Type B pancreatic cell (in vitro differentiated cells): ENCODE results near the gene KIF27. TPM values are rescaled to one million over a fixed set of nuclear protein-coding genes. Genes with fewer than 3 reads are reported as not detected.
A peak's percentile ranks its signal among the peaks of the same experiment; 100 is the strongest.
"Not testable (repeated sequence)": the region's sequence is repeated elsewhere in the genome, so short reads cannot be mapped to it uniquely, and the experiment has no call there.

Source experiments
- DNase-seq: peaks from one replicate; pipeline ENCODE4 v3.0.0; 2021; ENCODE audit warnings: mixed read lengths; ENCODE audit not compliant: unreplicated experiment; ENCODE audit errors: extremely low spot score
- H3K27ac Mint-ChIP-seq: 2 replicates; pipeline ENCODE4 v1.8.0; 2021; ENCODE audit warnings: mild to moderate bottlenecking, mixed read lengths
- H3K27me3 Mint-ChIP-seq: 2 replicates; pipeline ENCODE4 v1.8.0; 2021; ENCODE audit warnings: mixed read lengths
- H3K36me3 Mint-ChIP-seq: 2 replicates; pipeline ENCODE4 v1.8.0; 2021; ENCODE audit warnings: mixed read lengths
- H3K4me1 Mint-ChIP-seq: one replicate; pipeline ENCODE4 v1.8.0; 2021; ENCODE audit warnings: mixed read lengths; ENCODE audit not compliant: unreplicated experiment
- H3K4me3 Mint-ChIP-seq: 2 replicates; pipeline ENCODE4 v1.8.0; 2021; ENCODE audit warnings: mild to moderate bottlenecking, mixed read lengths
- H3K9me3 Mint-ChIP-seq: 2 replicates; pipeline ENCODE4 v1.8.0; 2021; ENCODE audit warnings: mixed read lengths
- total RNA-seq: library from RNA; stranded (reverse); gene quantifications from 2 replicates; pipeline ENCODE4 v1.2.1, GENCODE V29; 2021; ENCODE audit warnings: low replicate concordance
- TF ChIP-seq, protein P1 (sequence below): fragments of 200-600 bp; sonication (generic); conservative IDR thresholded peaks from 2 replicates; pipeline ENCODE4 v1.5.0; 2021; ENCODE audit warnings: antibody characterized with exemption, mild to moderate bottlenecking

KIF27 gene
- total RNA-seq, 1 donor from 2014 or later = 13.3 TPM

DNA sequence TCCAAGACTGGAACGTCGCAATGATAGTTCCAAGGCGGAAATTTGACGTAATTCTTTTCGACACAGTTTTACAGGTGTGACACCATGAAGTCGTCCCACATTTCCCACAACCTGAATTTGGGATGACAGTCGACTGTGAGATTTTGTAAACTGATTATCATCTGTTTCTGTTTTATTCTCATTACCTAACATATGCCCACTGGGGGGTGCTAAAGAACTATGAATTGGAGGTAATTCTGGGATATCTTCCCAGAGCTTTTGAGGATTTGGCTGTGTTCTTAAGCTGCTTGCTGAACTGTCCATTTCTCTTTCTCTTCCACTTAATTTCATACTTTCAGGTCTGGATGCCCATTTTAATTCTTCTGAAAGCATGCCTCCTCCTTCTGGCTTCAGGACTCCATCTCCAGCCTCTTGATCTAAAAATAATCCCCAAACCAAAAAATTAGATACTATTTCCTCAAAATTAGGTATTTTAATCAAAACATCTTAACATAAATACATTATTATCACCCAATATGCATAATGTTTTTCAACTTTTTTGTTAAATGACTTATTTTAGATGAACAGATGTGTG is 84.1 kb downstream of the KIF27 start:
- H3K4me1 Mint-ChIP-seq, H3K36me3 Mint-ChIP-seq, H3K9me3 Mint-ChIP-seq, DNase-seq, H3K4me3 Mint-ChIP-seq, H3K27ac Mint-ChIP-seq, H3K27me3 Mint-ChIP-seq: not testable (repeated sequence)
- TF ChIP-seq, protein P1, sequence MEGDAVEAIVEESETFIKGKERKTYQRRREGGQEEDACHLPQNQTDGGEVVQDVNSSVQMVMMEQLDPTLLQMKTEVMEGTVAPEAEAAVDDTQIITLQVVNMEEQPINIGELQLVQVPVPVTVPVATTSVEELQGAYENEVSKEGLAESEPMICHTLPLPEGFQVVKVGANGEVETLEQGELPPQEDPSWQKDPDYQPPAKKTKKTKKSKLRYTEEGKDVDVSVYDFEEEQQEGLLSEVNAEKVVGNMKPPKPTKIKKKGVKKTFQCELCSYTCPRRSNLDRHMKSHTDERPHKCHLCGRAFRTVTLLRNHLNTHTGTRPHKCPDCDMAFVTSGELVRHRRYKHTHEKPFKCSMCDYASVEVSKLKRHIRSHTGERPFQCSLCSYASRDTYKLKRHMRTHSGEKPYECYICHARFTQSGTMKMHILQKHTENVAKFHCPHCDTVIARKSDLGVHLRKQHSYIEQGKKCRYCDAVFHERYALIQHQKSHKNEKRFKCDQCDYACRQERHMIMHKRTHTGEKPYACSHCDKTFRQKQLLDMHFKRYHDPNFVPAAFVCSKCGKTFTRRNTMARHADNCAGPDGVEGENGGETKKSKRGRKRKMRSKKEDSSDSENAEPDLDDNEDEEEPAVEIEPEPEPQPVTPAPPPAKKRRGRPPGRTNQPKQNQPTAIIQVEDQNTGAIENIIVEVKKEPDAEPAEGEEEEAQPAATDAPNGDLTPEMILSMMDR = peak; percentile 54

DNA sequence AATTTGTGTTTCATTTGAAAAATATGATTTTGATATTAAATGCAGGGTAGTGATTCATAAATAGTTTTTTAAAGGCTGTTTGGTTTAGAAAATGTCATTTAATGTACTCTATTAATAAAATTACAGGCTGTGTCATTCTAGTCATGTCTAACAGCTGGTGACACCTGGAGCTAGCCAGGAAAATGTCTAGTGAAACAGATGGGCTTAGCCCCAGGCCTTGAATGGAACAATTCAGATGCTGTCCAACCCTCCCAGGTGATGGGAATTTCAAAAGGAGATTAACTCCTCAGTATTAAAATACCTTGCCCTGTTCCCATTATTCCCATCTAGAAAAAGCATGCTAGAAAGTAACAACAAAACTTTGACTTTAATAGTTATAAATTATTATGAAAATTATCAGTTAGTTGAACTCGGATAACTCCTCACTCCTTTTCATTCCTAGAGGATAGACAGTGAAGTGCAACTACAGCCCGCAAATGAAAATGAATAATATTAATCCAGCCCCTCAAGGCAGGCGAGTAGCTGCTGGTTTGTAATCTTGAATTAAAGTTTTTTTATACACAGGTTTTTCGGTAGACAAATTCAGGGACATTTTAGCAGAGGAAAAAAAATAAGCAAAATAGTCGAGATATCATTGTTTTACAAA is 90.7 kb downstream of the KIF27 start:
- H3K9me3 Mint-ChIP-seq, H3K36me3 Mint-ChIP-seq, H3K27ac Mint-ChIP-seq, H3K27me3 Mint-ChIP-seq, DNase-seq, H3K4me3 Mint-ChIP-seq, H3K4me1 Mint-ChIP-seq: not testable (repeated sequence)
- TF ChIP-seq, protein P1 = peak; percentile 50

DNA sequence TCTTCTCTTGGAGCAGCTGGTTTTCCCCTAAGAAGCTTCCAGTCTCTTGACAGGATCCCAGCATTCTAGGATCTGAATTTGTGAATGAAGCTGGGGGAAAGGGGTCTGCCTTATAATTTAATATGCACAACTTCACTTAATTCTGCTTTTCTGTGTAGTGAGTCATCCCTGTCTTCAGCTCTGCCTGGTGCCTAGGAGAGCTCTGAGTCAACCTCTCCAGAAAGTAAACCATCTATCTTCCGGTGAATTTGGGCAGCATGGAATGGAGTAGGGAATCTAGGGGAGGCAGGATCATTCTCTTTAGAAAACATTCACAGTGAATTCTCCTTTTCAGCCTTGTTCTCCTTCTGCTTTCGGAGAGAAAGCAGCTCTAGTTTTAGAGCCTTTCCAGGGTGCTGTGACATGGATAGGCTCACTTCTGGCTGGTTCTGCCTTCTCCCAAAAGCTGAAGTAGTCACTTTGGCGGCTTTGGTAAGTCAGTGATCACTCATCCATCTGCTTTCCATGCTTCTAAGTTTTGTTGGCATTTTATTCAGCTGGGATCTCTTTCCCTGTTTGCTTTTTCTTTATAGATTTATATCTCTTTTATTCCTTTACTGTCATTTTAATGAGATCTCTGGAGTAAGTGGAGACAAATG is 96.1 kb downstream of the KIF27 start:
- not testable (repeated sequence) for H3K9me3 Mint-ChIP-seq, H3K27me3 Mint-ChIP-seq, DNase-seq, H3K27ac Mint-ChIP-seq, H3K36me3 Mint-ChIP-seq, H3K4me3 Mint-ChIP-seq, H3K4me1 Mint-ChIP-seq

DNA sequence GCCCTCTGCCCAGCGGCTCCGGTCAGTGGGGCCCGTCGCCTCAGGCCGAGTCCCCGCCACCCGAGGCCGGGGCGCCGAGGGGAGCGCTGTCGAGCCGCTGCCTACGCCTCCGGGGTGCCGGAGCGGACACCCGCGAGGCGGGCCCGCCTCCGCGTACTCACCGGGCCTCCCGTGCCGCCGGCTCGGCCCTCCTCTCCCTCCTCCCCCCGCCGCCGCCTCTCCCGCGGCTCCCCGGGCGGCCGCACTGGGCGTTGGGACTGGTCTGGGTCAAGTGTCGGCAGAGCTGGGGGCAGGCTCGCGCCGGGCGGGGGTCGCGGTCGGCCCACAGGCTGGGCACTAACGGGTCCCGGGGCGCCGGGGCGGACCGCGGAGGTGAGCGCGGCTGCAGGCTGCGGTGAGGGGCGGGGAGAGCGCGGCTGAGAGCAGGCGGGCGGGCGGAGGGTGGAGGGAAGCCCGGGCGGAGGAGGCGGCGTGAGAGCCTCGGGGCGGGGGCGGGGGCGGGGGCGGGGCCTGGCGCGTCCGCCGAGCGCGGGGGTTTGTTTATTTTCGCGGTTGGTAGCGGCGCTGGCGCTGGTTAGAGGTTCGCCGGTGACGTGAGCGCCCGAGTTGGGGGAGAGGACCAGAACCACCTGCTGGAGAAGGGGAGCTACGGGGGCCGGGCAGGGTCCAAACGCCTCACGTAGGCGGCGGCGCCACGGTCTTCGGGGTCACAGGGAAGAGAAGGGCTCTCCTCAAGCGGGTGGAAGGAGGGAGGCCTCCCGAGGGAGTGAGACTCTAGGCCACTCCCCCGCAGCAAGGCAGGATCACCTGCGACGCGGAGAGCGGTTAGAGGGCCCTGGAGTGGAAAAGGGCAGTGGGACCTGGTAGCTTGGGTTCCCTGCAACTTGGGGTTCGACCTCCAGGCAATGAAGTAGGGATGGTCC is 103.6 kb downstream of the KIF27 start, which contains the start of gene GKAP1:
Gene GKAP1, minus strand, starts transcription at position 414 of the 923 bp plus-strand sequence. CDS start 11,252 bp downstream, outside the sequence.
- not testable (repeated sequence) for H3K36me3 Mint-ChIP-seq, H3K4me1 Mint-ChIP-seq, H3K9me3 Mint-ChIP-seq
- peak within 1 kb of the TSS; percentile 88 for H3K4me3 Mint-ChIP-seq
- DNase-seq = peak; percentile 78
- peak within 1 kb of the TSS; percentile 77 for H3K27ac Mint-ChIP-seq
- H3K27me3 Mint-ChIP-seq = peaks cover 12% of the 10 kb centered on the region
- TF ChIP-seq, protein P1 = peak; percentile 17

DNA sequence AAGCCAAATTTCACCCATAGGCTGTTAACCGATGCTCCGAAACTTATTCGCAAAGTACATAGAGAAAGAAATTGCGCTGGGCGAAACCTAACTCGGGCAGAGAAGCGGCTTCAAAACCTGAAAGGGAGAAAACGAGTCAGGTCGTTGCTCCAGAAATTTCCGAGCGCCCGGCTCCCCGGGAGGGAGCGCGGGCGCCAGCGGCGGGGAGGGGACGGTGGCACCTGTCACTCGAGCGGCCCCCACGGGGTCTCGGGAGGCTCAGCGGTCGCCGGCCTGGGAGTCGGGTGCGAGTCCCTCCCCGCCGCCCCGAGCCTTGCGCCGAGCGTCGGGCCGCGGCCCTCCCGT is 104.2 kb downstream of the KIF27 start:
- DNase-seq, H3K27me3 Mint-ChIP-seq, H3K9me3 Mint-ChIP-seq, H3K36me3 Mint-ChIP-seq, H3K4me1 Mint-ChIP-seq: not testable (repeated sequence)
- H3K27ac Mint-ChIP-seq = peak overlapping the region; percentile 77
- H3K4me3 Mint-ChIP-seq = peak overlapping the region; percentile 88

DNA sequence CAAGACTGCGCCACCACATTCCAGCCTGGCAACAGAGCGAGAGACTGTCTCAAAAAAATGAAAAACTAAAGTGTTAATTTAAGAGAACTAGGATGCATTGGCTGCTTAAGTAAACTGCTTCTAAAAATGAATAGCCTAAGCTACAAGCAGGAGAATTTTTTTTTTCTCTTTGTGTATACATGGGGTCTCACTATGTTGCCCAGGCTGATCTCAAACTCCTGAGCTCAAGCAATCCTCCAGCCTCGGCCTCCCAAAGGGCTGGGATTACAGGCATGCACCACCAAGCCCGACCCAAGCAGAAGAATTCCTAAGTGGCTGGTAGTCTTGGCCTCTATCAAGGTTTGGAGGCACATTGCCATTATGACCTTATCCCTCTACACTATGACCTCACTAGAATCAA is 106.1 kb downstream of the KIF27 start:
- peak overlapping the region; percentile 61 for H3K4me3 Mint-ChIP-seq
- H3K36me3 Mint-ChIP-seq, DNase-seq, H3K27ac Mint-ChIP-seq, H3K27me3 Mint-ChIP-seq, H3K4me1 Mint-ChIP-seq, H3K9me3 Mint-ChIP-seq: not testable (repeated sequence)

DNA sequence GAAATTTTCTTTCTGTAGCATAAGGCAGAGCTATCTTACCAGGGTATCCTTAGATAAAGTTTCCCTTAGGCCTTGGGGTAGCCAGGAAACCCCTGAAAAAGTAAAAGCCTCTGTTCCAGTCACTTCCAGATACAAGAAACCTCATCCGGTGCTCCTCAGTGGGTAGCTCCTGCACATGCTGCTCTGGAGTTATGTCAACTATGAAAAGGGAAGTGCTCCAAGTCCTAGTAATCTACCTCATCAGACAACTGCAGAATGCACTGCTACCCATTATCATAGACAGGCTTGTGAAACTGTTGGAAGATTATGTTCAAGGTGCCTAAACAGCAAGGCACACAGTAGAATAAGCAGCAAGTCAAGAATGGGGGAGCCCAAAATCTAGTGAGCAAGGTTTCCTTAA is 112.0 kb downstream of the KIF27 start:
- not testable (repeated sequence) for H3K4me3 Mint-ChIP-seq, H3K36me3 Mint-ChIP-seq, H3K4me1 Mint-ChIP-seq, H3K9me3 Mint-ChIP-seq, DNase-seq, H3K27ac Mint-ChIP-seq, H3K27me3 Mint-ChIP-seq

DNA sequence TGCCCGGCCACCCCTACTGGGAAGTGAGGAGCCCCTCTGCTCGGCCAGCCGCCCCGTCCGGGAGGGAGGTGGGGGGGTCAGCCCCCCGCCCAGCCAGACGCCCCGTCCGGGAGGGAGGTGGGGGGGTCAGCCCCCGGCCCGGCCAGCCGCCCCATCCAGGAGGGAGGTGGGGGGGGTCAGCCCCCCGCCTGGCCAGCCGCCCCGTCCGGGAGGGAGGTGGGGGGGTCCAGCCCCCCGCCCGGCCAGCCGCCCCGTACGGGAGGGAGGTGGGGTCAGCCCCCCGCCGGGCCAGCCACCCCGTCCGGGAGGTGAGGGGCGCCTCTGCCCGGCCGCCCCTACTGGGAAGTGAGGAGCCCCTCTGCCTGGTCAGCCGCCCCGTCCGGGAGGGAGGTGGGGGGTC is 116.8 kb downstream of the KIF27 start:
- not testable (repeated sequence) for H3K4me1 Mint-ChIP-seq, H3K4me3 Mint-ChIP-seq, H3K27ac Mint-ChIP-seq, H3K9me3 Mint-ChIP-seq, DNase-seq, H3K27me3 Mint-ChIP-seq, H3K36me3 Mint-ChIP-seq

DNA sequence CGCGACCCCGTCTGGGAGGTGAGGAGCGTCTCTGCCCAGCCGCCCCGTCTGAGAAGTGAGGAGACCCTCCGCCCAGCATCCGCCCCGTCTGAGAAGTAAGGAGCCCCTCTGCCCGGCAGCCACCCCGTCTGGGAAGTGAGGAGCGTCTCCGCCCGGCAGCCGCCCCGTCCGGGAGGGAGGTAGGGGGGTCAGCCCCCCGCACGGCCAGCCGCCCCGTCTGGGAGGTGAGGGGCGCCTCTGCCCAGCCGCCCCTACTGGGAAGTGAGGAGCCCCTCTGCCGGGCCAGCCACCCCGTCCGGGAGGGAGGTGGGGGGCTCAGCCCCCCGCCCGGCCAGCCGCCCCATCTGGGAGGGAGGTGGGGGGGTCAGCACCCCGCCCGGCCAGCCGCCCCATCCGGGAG is 117.3 kb downstream of the KIF27 start:
- H3K4me3 Mint-ChIP-seq, H3K4me1 Mint-ChIP-seq, DNase-seq, H3K36me3 Mint-ChIP-seq, H3K27me3 Mint-ChIP-seq, H3K9me3 Mint-ChIP-seq, H3K27ac Mint-ChIP-seq: not testable (repeated sequence)
